Osteoblast (primary cell): Measurements from ENCODE around the gene CMKLR1. TPM values are rescaled to one million over a fixed set of nuclear protein-coding genes. Genes with fewer than 3 reads are reported as not detected.

Source experiments
- DNase-seq: peaks from one replicate; pipeline ENCODE4 v3.0.0; 2011; ENCODE audit warnings: low spot score, mixed read lengths; ENCODE audit not compliant: insufficient read length; ENCODE audit errors: missing footprints
- H2AFZ ChIP-seq: 2 replicates; pipeline ENCODE4 v1.6.0; 2011; ENCODE audit warnings: mild to moderate bottlenecking, low read length
- H3K27ac ChIP-seq: 2 replicates; pipeline ENCODE4 v1.5.1; 2011; ENCODE audit warnings: mild to moderate bottlenecking, low read depth, low read length, moderate library complexity
- H3K27me3 ChIP-seq: 2 replicates; pipeline ENCODE4 v1.6.0; 2012; ENCODE audit warnings: mild to moderate bottlenecking, control low read depth, inconsistent platforms, low read length, moderate library complexity; ENCODE audit not compliant: insufficient read depth
- H3K36me3 ChIP-seq: 2 replicates; pipeline ENCODE4 v1.5.1; 2011; ENCODE audit warnings: mild to moderate bottlenecking, low read length, control low read depth, moderate library complexity; ENCODE audit not compliant: insufficient read depth
- H3K4me1 ChIP-seq: 2 replicates; pipeline ENCODE4 v1.5.1; 2011; ENCODE audit warnings: mild to moderate bottlenecking, low read length, control low read depth, moderate library complexity; ENCODE audit not compliant: insufficient read depth
- H3K4me2 ChIP-seq: 2 replicates; pipeline ENCODE4 v1.6.0; 2011; ENCODE audit warnings: mild to moderate bottlenecking, low read length; ENCODE audit not compliant: insufficient read depth
- H3K4me3 ChIP-seq: fragments of 200-600 bp; sonication (generic); 3 replicates; pipeline ENCODE4 v1.5.1; 2012; ENCODE audit warnings: mild to moderate bottlenecking, low read length, inconsistent platforms; ENCODE audit not compliant: insufficient read depth
- H3K79me2 ChIP-seq: 2 replicates; pipeline ENCODE4 v1.6.0; 2012; ENCODE audit warnings: mild to moderate bottlenecking, low read length, control low read depth, inconsistent platforms; ENCODE audit not compliant: insufficient read depth
- H3K9me3 ChIP-seq: 2 replicates; pipeline ENCODE4 v1.5.1; 2011; ENCODE audit warnings: low read depth, low read length, control low read depth
- H4K20me1 ChIP-seq: 2 replicates; pipeline ENCODE4 v1.6.0; 2012; ENCODE audit warnings: mild to moderate bottlenecking, low read length, control low read depth; ENCODE audit not compliant: insufficient read depth
- CTCF ChIP-seq: IDR thresholded peaks from 2 replicates; pipeline ENCODE4 v1.5.1; 2011; ENCODE audit warnings: mild to moderate bottlenecking, low read depth, low read length, moderate library complexity; ENCODE audit errors: extremely low read depth
- total RNA-seq: library from RNA; depleted of rRNA; stranded (reverse); fragments of >200 nt; gene quantifications from 2 replicates; pipeline ENCODE4 v1.2.3, GENCODE V29; 2012

Gene CMKLR1
- total RNA-seq, 1 donor, result 9.8 TPM

- no peaks in the 10 kb centered on the region for H4K20me1 ChIP-seq
- peak; percentile 44 for DNase-seq
- TF ChIP-seq CTCF, result no peak
- H3K79me2 ChIP-seq, result peaks cover 4% of the 10 kb centered on the region
- H3K36me3 ChIP-seq, result no peaks in the 10 kb centered on the region
- no peak overlapping the region for H3K4me2 ChIP-seq
- peak overlapping the region; percentile 86 for H2AFZ ChIP-seq
- H3K27me3 ChIP-seq, result no peaks in the 10 kb centered on the region
- H3K27ac ChIP-seq, result no peak overlapping the region
- peaks cover 23% of the 10 kb centered on the region for H3K4me1 ChIP-seq
- no peaks in the 10 kb centered on the region for H3K9me3 ChIP-seq
- H3K4me3 ChIP-seq, result no peak overlapping the region
Observed at GRCh38 chr12:108341854-108342847, 3.0 kb upstream of the CMKLR1 start.

- Histone ChIP-seq H3K9me3 (no peaks in the 10 kb centered on the region), H3K4me3 (no peak overlapping the region), H3K36me3 (no peaks in the 10 kb centered on the region), H3K27me3 (no peaks in the 10 kb centered on the region), H3K4me2 (no peak overlapping the region), H2AFZ (no peak overlapping the region), H3K79me2 (peaks cover 4% of the 10 kb centered on the region), H4K20me1 (no peaks in the 10 kb centered on the region), H3K4me1 (peaks cover 23% of the 10 kb centered on the region), H3K27ac (no peak overlapping the region)
- TF ChIP-seq CTCF, result no peak
- no peak for DNase-seq
Observed at GRCh38 chr12:108341356-108341755, 2.2 kb upstream of the CMKLR1 start.

GRCh38 chr12:108340037-108340436, 926 bp upstream of the CMKLR1 start:
- Histone ChIP-seq H2AFZ (peak overlapping the region; percentile 67), H3K36me3 (no peaks in the 10 kb centered on the region), H3K4me3 (no peak overlapping the region), H3K27ac (no peak overlapping the region), H4K20me1 (no peaks in the 10 kb centered on the region), H3K79me2 (peaks cover 4% of the 10 kb centered on the region), H3K27me3 (no peaks in the 10 kb centered on the region), H3K4me1 (peaks cover 23% of the 10 kb centered on the region), H3K9me3 (no peaks in the 10 kb centered on the region), H3K4me2 (no peak overlapping the region)
- no peak for TF ChIP-seq CTCF
- DNase-seq, result peak; percentile 61
